Measurements from ENCODE around the gene KCNT1.

Gene KCNT1

GRCh38 chr9:135745686-135746324 lies 43.8 kb downstream of the KCNT1 start:
- DNase-seq (ENCODE audit: low read depth in 2 of 2), result no peak

GRCh38 chr9:135746565-135746964 lies 44.6 kb downstream of the KCNT1 start:
- no peak for DNase-seq (ENCODE audit: low read depth in 2 of 2)

- DNase-seq (ENCODE audit: low read depth in 2 of 2), result no peak
Measured at GRCh38 chr9:135747311-135747710, 45.3 kb downstream of the KCNT1 start.

- DNase-seq (ENCODE audit: low read depth in 2 of 2), result no peak
Measured at GRCh38 chr9:135748676-135749075, 46.7 kb downstream of the KCNT1 start.

- DNase-seq (ENCODE audit: low read depth in 2 of 2), result no peak
Measured at GRCh38 chr9:135749171-135750045, 47.4 kb downstream of the KCNT1 start.

- no peak for DNase-seq (ENCODE audit: low read depth in 2 of 2)
Measured at GRCh38 chr9:135750786-135751185, 48.8 kb downstream of the KCNT1 start.

GRCh38 chr9:135751501-135751900 lies 49.5 kb downstream of the KCNT1 start:
- no peak for DNase-seq (ENCODE audit: low read depth in 2 of 2)

- no peak for DNase-seq (ENCODE audit: low read depth in 2 of 2)
Measured at GRCh38 chr9:135752281-135753204, 50.6 kb downstream of the KCNT1 start.

GRCh38 chr9:135753391-135754105 lies 51.6 kb downstream of the KCNT1 start:
- DNase-seq (ENCODE audit: low read depth in 2 of 2), result no peak

- DNase-seq (ENCODE audit: low read depth in 2 of 2), result no peak
Measured at GRCh38 chr9:135756576-135756975, 54.6 kb downstream of the KCNT1 start.

GRCh38 chr9:135757356-135757755 lies 55.4 kb downstream of the KCNT1 start:
- no peak for DNase-seq (ENCODE audit: low read depth in 2 of 2)

- no peak for DNase-seq (ENCODE audit: low read depth in 2 of 2)
Measured at GRCh38 chr9:135758056-135758455, 56.1 kb downstream of the KCNT1 start.

GRCh38 chr9:135758870-135759269 lies 56.9 kb downstream of the KCNT1 start:
- DNase-seq (ENCODE audit: low read depth in 2 of 2), result no peak

GRCh38 chr9:135759676-135760300 lies 57.8 kb downstream of the KCNT1 start:
- DNase-seq (ENCODE audit: low read depth in 2 of 2), result no peak

GRCh38 chr9:135760465-135760864 lies 58.5 kb downstream of the KCNT1 start:
- no peak for DNase-seq (ENCODE audit: low read depth in 2 of 2)

GRCh38 chr9:135761150-135761844 lies 59.3 kb downstream of the KCNT1 start:
- DNase-seq (ENCODE audit: low read depth in 2 of 2), result no peak

GRCh38 chr9:135761845-135762168 lies 59.8 kb downstream of the KCNT1 start:
- no peak for DNase-seq (ENCODE audit: low read depth in 2 of 2)

GRCh38 chr9:135762921-135763320 lies 60.9 kb downstream of the KCNT1 start:
- no peak for DNase-seq (ENCODE audit: low read depth in 2 of 2)

- no peak for DNase-seq (ENCODE audit: low read depth in 2 of 2)
Measured at GRCh38 chr9:135763716-135764446, 61.9 kb downstream of the KCNT1 start.

- no peak for DNase-seq (ENCODE audit: low read depth in 2 of 2)
Measured at GRCh38 chr9:135764731-135765130, 62.7 kb downstream of the KCNT1 start.

Data from activated CD8-positive, alpha-beta memory T cell treated with anti-CD3 and anti-CD28 coated beads for 4 hours (primary cell).